Stomach (tissue), 9 donors: ENCODE data around the gene BICRA. TPM values are rescaled to one million over a fixed set of nuclear protein-coding genes. Genes with fewer than 3 reads are reported as not detected.
"Not testable (repeated sequence)": the region's sequence is repeated elsewhere in the genome, so short reads cannot be mapped to it uniquely, and the experiment has no call there.

ENCODE experiments used
- DNase-seq, 2 donors: peaks; one replicate each; pipeline versions ENCODE4 v3.0.0 to v3.0.0-alpha.2; 2013 to 2019
- H3K27ac ChIP-seq, 5 donors: fragments of 200-600 bp in 4 of 5; sonication (generic) in 4 of 5; one replicate each; pipeline ENCODE4 v1.5.1; 2013 to 2019; ENCODE audit warnings: mild to moderate bottlenecking in 1 of 5, moderate library complexity in 1 of 5
- H3K27me3 ChIP-seq, 3 donors: fragments of 200-600 bp; sonication (generic); one replicate each; pipeline ENCODE4 v1.5.1; 2017 to 2019; ENCODE audit warnings: mixed run types in 1 of 3
- H3K36me3 ChIP-seq, 4 donors: fragments of 200-600 bp; sonication (generic); 1 replicate in 3 of 4; 2 replicates in 1 of 4; pipeline ENCODE4 v1.5.1; 2016 to 2019
- H3K4me1 ChIP-seq, 4 donors: fragments of 200-600 bp; sonication (generic); one replicate each; pipeline ENCODE4 v1.5.1; 2016 to 2019
- H3K4me3 ChIP-seq, 4 donors: fragments of 200-600 bp; sonication (generic) in 3 of 4; one replicate each; pipeline ENCODE4 v1.5.1; 2016 to 2019; ENCODE audit warnings: mild to moderate bottlenecking in 1 of 4
- H3K9me3 ChIP-seq, 4 donors: fragments of 200-600 bp; sonication (generic); one replicate each; pipeline ENCODE4 v1.5.1; 2016 to 2019
- CTCF ChIP-seq, 7 experiments: fragments of 450-650 bp in 4 of 7; fragments of 200-600 bp in 3 of 7; sonication (generic) in 3 of 7; IDR thresholded peaks; one replicate each; pipeline ENCODE4 v1.5.1; 2016 to 2019; ENCODE audit warnings: antibody characterized with exemption in 7 of 7, control low read depth in 2 of 7, mild to moderate bottlenecking in 1 of 7
- EP300 ChIP-seq: sonication (generic); formaldehyde crosslinking; IDR thresholded peaks from one replicate; pipeline ENCODE4 v1.6.1; 2017; ENCODE audit warnings: antibody characterized with exemption
- POLR2A ChIP-seq, 4 donors: fragments of 450-650 bp; IDR thresholded peaks; one replicate each; pipeline ENCODE4 v1.6.1; 2016; ENCODE audit warnings: antibody characterized with exemption in 4 of 4, control low read depth in 2 of 4, mild to moderate bottlenecking in 1 of 4, moderate library complexity in 1 of 4
- POLR2AphosphoS5 ChIP-seq, 3 donors: sonication (generic); formaldehyde crosslinking; IDR thresholded peaks; one replicate each; pipeline ENCODE4 v1.6.1; 2016; ENCODE audit warnings: antibody characterized with exemption in 3 of 3
- WGBS, 5 donors: extraction: QIAGEN DNeasy Blood & Tissue Kit in 3 of 5; methylation state at CpG; one replicate each; pipeline versions ENCODE4 v1.1.5 to v1.1.7; 2013 to 2018; 5-methylcytosine and 5-hydroxymethylcytosine counted together
- intact Hi-C: fragments of 100-400 bp; cut with DNase I; formaldehyde crosslinking; loops from one replicate; pipeline ENCODE4 v1.15.1; 2023; ENCODE audit warnings: low total_unique reads
- polyA plus RNA-seq, 3 donors: library from polyadenylated mRNA; stranded (reverse); fragments of 200-250 nt; gene quantifications; one replicate each; pipeline ENCODE4 v1.2.3, GENCODE V29; 2013
- total RNA-seq, 5 donors: library from RNA; depleted of rRNA; stranded (reverse); fragments of >200 nt; gene quantifications; one replicate each; pipeline versions ENCODE4 v1.1.0 to v1.2.3, GENCODE V29; 2014 to 2016
- donor health status: healthy with polysubstance abuse.
- donor health status: Bipolar disorder and iron deficiency.
- donor health status: healthy.

Gene BICRA
- total and polyA plus RNA-seq, 8 donors, result 2.7 to 13.4 (median 9.5) TPM

- no peak for DNase-seq
- intact Hi-C loops, result no loop called here
- Histone ChIP-seq H3K36me3 (peaks cover 9 to 16% (median 12%) of the 10 kb centered on the region in 4 donors), H3K4me1 (peaks cover 23 to 65% (median 40%) of the 10 kb centered on the region in 4 donors), H3K27ac (peak overlapping the region in 4 of 5 donors; percentile 78 to 91 (median 90)), H3K4me3 (peak overlapping the region; percentile 56 to 68 (median 61)), H3K9me3 (no peaks in the 10 kb centered on the region), H3K27me3 (peaks cover 0 to 28% (median 6%) of the 10 kb centered on the region in 3 donors)
- no peak for TF ChIP-seq POLR2AphosphoS5 (IDR thresholded peaks at IDR 0.05)
- no peak for TF ChIP-seq EP300
- no peak for TF ChIP-seq CTCF (IDR thresholded peaks at IDR 0.05)
- no peak for TF ChIP-seq POLR2A (IDR thresholded peaks at IDR 0.05)
- WGBS, 5 donors, result 85 to 89% (median 86%) methylated on average over 4 of the region's 4 CpGs
These were observed 105.4 kb downstream of the BICRA start for GRCh38 chr19:47714339-47714738.

- peaks cover 9 to 16% (median 12%) of the 10 kb centered on the region in 4 donors for H3K36me3 ChIP-seq
- peak overlapping the region in 2 of 5 donors; percentile 90 to 91 for H3K27ac ChIP-seq
- intact Hi-C loops, H3K9me3 ChIP-seq, DNase-seq: not testable (repeated sequence)
- peak overlapping the region in 3 of 4 donors; percentile 56 to 68 (median 57) for H3K4me3 ChIP-seq
- peaks cover 0 to 28% (median 6%) of the 10 kb centered on the region in 3 donors for H3K27me3 ChIP-seq
- peaks cover 23 to 69% (median 43%) of the 10 kb centered on the region in 4 donors for H3K4me1 ChIP-seq
These were observed 105.9 kb downstream of the BICRA start for GRCh38 chr19:47714855-47715254.

GRCh38 chr19:47716270-47716937 lies 107.5 kb downstream of the BICRA start:
- peaks cover 23 to 84% (median 51%) of the 10 kb centered on the region in 4 donors for H3K4me1 ChIP-seq
- intact Hi-C loops, result no loop called here
- H3K4me3 ChIP-seq, result peak overlapping the region in 3 of 4 donors; percentile 9 to 28 (median 12)
- peak overlapping the region in 4 of 5 donors; percentile 52 to 91 (median 90) for H3K27ac ChIP-seq
- TF ChIP-seq CTCF (IDR thresholded peaks at IDR 0.05) (no peak), POLR2A (IDR thresholded peaks at IDR 0.05) (no peak), POLR2AphosphoS5 (IDR thresholded peaks at IDR 0.05) (no peak), EP300 (no peak)
- H3K36me3 ChIP-seq, result peaks cover 9 to 16% (median 12%) of the 10 kb centered on the region in 4 donors
- DNase-seq, result no peak
- peaks cover 0 to 27% (median 6%) of the 10 kb centered on the region in 3 donors for H3K27me3 ChIP-seq
- WGBS, 5 donors, result 71 to 81% (median 74%) methylated on average over 21 to 32 of the region's 32 CpGs
- H3K9me3 ChIP-seq, result no peaks in the 10 kb centered on the region

- Histone ChIP-seq H3K27me3 (peaks cover 0 to 11% (median 0%) of the 10 kb centered on the region in 3 donors), H3K4me3 (peak overlapping the region in 3 of 4 donors; percentile 2 to 29 (median 11)), H3K4me1 (peaks cover 21 to 94% (median 61%) of the 10 kb centered on the region in 4 donors), H3K36me3 (peaks cover 9 to 16% (median 12%) of the 10 kb centered on the region in 4 donors), H3K27ac (peak overlapping the region; percentile 51 to 91 (median 90))
- H3K9me3 ChIP-seq, intact Hi-C loops, DNase-seq: not testable (repeated sequence)
- 67 to 77% (median 72%) methylated on average over 8 to 11 of the region's 11 CpGs for WGBS, 5 donors
These were observed 109.6 kb downstream of the BICRA start for GRCh38 chr19:47718415-47719046.

GRCh38 chr19:47719047-47719859 lies 110.3 kb downstream of the BICRA start:
- peaks cover 25 to 95% (median 64%) of the 10 kb centered on the region in 4 donors for H3K4me1 ChIP-seq
- H3K4me3 ChIP-seq, result peak overlapping the region in 3 of 4 donors; percentile 2 to 29 (median 26)
- WGBS, 5 donors, result 22 to 37% (median 28%) methylated on average over 25 to 26 of the region's 26 CpGs
- H3K27ac ChIP-seq, result peak overlapping the region; percentile 51 to 91 (median 90)
- H3K36me3 ChIP-seq, result peaks cover 9 to 16% (median 12%) of the 10 kb centered on the region in 4 donors
- no peaks in the 10 kb centered on the region for H3K9me3 ChIP-seq
- peaks cover 0 to 5% (median 0%) of the 10 kb centered on the region in 3 donors for H3K27me3 ChIP-seq
- peak; percentile 60 to 94 for DNase-seq
- TF ChIP-seq EP300 (no peak), POLR2AphosphoS5 (IDR thresholded peaks at IDR 0.05) (peak; percentile 40 to 86 (median 81)), POLR2A (IDR thresholded peaks at IDR 0.05) (no peak), CTCF (IDR thresholded peaks at IDR 0.05) (no peak)
- intact Hi-C loops, result no loop called here
